ENCODE measurements around the gene NSA2.
A peak's percentile ranks its signal among the peaks of the same experiment; 100 is the strongest.
"Not testable (repeated sequence)": the region's sequence is repeated elsewhere in the genome, so short reads cannot be mapped to it uniquely, and the experiment has no call there.

Gene NSA2

GRCh38 chr5:74766849-74767578, at the start of gene NSA2, which contains the start of gene GFM2:
TSS of gene NSA2 (plus strand) at chr5:74767249. CDS start at chr5:74767361, 112 bp downstream.
TSS of gene GFM2 (minus strand) at chr5:74767117. CDS start at chr5:74763742, 3,375 bp downstream.
- peak; percentile 78 for DNase-seq

DNA sequence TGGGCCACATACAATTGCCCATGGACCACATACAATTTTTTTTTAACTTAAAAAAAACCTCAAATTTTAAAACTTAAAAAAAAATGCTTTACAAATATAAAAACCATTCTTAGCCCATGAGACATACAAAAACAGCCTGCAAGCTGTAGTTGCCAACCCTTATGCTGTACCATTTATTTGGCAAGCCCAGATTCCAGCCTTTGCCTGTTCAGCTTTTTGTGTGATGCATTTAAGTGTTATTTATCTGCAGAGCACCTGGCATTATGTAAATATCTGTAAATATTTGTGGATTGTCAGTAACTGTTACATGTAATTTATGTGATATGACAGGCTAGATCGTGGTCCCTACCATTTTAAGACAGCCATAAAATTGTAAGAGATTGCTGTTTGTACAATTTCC, 49.5 kb upstream of the NSA2 start:
- DNase-seq: no peak

DNA sequence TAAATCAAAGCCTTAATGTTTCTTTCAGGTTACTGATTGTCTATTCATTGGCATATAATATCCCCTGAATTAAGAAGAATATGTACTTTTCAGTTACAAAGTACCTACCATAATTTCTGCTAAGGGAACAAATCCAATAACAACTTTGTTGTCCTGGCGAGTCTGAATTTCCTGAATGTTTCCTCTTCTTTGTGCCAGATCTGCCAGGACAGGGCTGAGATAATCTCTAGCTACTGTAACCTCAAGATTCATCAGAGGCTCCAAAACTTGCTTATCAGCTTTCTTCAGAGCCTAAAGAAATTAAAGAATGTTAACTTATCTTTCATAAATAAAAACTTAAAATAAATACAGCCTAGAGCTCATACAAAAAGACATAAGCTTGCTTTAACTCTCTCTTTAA, 44.8 kb upstream of the NSA2 start:
- no peak for DNase-seq

GRCh38 chr5:74725331-74725730, 41.7 kb upstream of the NSA2 start:
- DNase-seq: peak; percentile 32

- DNase-seq: no peak
These were observed 30.3 kb upstream of the NSA2 start for GRCh38 chr5:74736759-74737158.

GRCh38 chr5:74738406-74738805, 28.6 kb upstream of the NSA2 start:
- no peak for DNase-seq

DNA sequence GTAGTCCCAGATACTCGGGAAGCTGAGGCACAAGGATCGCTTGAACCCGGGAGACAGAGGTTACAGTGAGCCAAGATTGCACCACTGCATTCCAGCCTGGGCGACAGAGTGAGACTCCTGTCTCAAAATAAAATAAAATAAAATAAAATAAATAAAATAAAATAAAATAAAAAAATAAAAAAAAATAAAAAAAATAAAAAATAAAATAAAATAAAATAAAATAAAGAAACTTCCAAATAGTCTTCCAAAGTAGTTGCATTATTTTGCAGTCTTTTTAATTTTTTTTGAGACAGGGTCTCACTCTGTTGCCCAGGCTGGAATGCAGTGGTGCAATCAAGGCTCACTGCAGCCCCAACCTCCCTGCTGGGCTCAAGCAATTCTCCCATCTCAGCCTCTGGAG, 18.3 kb upstream of the NSA2 start:
- DNase-seq: not testable (repeated sequence)

- no peak for DNase-seq
These were observed 5.8 kb upstream of the NSA2 start for GRCh38 chr5:74761241-74761640.

DNA sequence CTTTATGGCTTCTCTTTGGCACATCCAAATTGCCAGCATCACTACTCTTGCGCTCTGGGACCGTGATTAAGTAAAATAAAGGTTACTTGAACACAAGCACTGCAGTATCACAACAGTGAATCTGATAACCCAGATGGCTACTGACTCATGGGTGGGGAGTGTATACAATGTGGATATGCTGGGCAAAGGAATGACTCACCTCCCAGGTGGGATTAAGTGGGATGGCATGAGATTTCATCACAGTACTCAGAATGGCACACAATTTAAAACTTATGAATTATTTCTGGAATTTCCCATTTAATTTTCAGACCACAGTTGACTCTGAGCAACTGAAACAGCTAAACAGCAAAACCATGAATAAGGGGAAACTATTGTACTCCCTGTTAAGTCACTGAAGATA, 4.5 kb upstream of the NSA2 start:
- no peak for DNase-seq

- DNase-seq: no peak
These were observed 3.5 kb upstream of the NSA2 start for GRCh38 chr5:74763504-74763903.

DNA sequence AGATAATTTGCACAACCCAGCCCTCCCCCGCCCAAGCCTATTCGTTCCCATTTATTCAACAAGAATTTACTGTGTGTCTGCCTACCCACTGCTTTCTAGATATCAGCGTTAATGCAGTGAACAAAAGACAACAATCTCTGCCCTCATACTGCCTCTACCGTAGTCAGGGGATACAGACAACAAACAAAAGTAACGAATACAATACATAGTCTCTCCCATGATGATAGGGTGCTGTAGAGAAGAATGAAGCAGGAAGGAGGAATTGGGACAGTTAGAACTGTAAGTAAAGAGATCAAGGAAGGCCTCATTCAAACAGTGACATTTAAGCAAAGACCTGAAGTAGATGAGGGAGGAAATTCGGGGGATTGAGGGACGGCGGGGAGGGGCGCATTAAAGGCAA, 1.8 kb upstream of the NSA2 start:
- no peak for DNase-seq

DNA sequence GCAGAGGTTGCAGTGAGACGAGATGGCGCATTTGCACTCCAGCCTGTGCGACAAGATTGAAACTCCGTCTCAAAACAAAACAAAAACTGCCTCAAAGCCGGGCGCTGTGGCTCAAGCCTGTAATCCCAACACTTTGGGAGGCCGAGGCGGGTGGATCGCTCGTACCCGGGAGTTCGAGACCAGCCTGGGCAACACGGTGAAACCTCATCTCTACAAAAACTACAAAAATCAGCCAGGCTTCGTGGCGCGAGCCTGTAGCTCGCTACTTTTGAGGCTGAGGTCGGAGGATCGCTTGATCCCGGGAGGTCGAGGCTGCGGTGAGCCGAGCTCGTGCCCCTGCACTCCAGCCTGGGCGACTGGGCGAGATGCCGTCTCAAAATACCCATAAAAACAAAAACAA, 1.1 kb upstream of the NSA2 start:
- no peak for DNase-seq

- DNase-seq: peak; percentile 63
These were observed 616 bp upstream of the NSA2 start for GRCh38 chr5:74766418-74766848.

- DNase-seq: peak; percentile 11
These were observed 497 bp downstream of the NSA2 start for GRCh38 chr5:74767579-74767913.

DNA sequence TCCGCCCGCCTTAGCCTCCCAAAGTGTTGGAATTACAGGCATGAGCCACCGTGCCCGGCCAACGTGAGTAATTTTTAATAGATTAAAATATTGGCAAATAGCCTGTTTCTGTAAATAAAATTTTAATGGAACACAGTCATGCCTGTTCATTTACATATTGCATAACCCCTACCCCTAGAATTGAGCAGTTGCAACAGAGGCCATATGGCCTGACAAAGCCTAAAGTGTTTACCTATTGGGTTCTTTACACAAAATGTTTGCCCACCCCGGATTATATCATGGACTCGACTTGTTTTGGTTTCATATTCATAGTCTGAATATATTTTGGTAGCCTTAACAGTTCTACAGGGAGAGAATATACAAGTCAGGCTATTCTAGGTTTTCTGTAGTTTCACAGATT, 5.3 kb downstream of the NSA2 start:
- no peak for DNase-seq

GRCh38 chr5:74778609-74779008, 11.6 kb downstream of the NSA2 start:
- no peak for DNase-seq

DNA sequence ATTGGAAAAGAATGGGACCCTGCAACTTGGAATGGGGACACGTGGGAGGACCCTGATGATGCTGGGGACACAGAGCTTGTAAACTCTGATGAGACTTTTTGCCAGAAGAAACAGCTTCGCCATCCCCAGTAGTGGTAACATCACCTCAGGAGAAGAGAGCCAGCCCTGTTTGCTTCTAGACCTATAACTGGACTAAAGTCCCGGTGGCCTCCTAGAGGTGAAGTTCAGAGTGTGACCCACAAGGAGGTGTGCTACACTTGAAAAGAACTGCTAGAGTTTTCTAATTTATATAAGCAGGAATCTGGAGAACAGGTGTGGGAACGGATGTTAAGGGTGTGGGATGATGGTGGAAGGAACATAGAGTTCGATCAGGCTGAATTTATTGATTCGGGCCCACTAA, 19.8 kb downstream of the NSA2 start:
- no peak for DNase-seq

- DNase-seq: no peak
These were observed 20.4 kb downstream of the NSA2 start for GRCh38 chr5:74787424-74787823.

DNA sequence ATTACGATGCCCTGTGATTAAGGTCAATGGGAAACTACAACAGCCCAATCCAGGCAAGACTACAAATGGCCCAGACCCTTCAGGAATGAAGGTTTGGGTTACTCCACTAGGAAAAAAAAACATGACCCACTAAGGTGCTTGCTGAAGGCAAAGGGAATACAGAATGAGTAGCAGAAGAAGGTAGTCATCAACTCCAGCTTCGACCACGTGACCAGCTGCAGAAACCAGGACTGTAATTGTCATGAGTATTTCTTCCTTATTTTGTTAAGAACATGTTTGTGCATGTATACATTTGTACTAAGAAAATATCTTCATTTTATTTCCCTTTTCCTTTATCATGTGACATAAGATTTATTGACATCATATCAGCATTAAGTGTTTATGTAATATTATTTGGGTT, 24.6 kb downstream of the NSA2 start:
- DNase-seq: not testable (repeated sequence)

- no peak for DNase-seq
These were observed 32.2 kb downstream of the NSA2 start for GRCh38 chr5:74798977-74799911.

DNA sequence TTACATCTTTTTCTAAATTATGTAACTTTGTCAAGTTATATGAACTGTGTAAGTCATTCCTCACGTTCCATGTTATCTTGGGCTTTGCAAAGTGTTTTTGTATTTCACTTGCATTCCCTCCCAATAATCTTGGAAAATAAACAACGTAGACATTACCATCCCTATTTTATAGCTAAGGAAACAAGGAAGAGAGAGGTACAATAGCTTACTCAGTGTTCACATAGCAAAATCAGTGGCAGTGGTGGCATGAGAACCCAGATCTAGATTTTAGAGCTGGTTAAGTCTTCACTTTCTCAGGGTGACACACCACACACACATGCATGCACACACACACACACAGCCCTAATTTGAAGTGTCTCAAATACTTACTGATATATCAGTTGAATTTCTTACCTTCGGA, 34.1 kb downstream of the NSA2 start:
- no peak for DNase-seq

- DNase-seq: no peak
These were observed 34.9 kb downstream of the NSA2 start for GRCh38 chr5:74801941-74802340.

DNA sequence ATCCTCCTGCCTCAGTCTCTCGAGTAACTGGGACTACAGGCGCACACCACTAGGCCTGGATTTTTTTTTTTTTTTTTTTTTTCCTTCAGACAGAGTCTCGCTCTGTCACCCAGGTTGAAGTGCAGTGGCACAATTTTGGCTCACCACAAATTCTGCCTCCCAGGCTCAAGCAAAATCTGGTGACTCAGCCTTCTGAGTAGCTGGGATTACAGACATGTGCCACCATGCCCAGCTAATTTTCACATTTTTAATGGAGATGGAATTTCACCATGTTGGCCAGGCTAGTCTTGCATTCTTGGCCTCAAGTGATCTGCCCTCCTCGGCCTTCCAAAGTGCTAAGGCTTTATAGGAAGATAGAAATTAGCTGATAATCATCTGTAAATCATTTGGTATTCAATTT, 43.9 kb downstream of the NSA2 start:
- no peak for DNase-seq

GRCh38 chr5:74816875-74817274, 49.8 kb downstream of the NSA2 start:
- DNase-seq: no peak
